PFSK-1 (cell line): ENCODE measurements around the gene SLC35A4.

Source experiments
- FOXP2 ChIP-seq: optimal IDR thresholded peaks from 2 replicates; pipeline ENCODE3; 2011; ENCODE audit warnings: borderline replicate concordance, control low read depth, inconsistent platforms; ENCODE audit not compliant: insufficient read depth; ENCODE audit errors: extremely low read length, extremely low read depth
- POLR2AphosphoS5 ChIP-seq: IDR thresholded peaks from 2 replicates; pipeline ENCODE4 v1.6.1; 2012; ENCODE audit warnings: low read depth, mild to moderate bottlenecking, control low read depth, low read length, moderate library complexity
- SIN3A ChIP-seq: IDR thresholded peaks from 2 replicates; pipeline ENCODE4 v1.6.1; 2012; ENCODE audit warnings: mild to moderate bottlenecking, low read length, moderate library complexity, borderline replicate concordance; ENCODE audit not compliant: insufficient read depth
- TAF1 ChIP-seq: IDR thresholded peaks from 2 replicates; pipeline ENCODE4 v1.6.1; 2012; ENCODE audit warnings: low read length, control low read depth, borderline replicate concordance; ENCODE audit not compliant: insufficient read depth
- TF ChIP-seq, protein P1 (sequence below), 2 experiments: IDR thresholded peaks; 2 replicates each; pipeline versions ENCODE4 v1.6.1 to v1.8.0; 2011 to 2012; ENCODE audit warnings: low read depth in 2 of 2, low read length in 2 of 2, control low read depth in 1 of 2, inconsistent platforms in 1 of 2, mild to moderate bottlenecking in 1 of 2, moderate library complexity in 1 of 2; ENCODE audit not compliant: insufficient read depth in 1 of 2

The SLC35A4 gene

DNA sequence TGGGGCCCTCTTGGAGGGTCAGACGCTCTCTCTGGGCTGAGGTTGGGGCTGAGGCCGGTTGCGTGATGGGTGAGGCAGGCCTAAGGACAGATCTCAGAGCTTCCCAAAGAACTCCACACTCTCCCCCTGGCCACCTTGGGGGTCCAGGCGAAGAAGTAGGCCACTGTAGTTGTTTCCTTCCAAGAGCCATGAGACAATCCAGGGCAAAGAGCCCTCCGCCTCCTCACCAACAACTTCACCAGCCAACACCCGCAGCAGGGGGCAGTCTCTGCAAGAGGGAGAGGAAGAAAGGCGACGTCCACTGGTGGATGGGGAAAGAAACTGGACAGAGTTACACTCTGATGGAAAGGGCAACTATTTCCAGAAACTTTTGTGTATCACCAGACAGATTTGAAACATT, 10.7 kb downstream of the SLC35A4 start:
- no peak for TF ChIP-seq SIN3A
- no peak for TF ChIP-seq TAF1
- TF ChIP-seq, protein P1, sequence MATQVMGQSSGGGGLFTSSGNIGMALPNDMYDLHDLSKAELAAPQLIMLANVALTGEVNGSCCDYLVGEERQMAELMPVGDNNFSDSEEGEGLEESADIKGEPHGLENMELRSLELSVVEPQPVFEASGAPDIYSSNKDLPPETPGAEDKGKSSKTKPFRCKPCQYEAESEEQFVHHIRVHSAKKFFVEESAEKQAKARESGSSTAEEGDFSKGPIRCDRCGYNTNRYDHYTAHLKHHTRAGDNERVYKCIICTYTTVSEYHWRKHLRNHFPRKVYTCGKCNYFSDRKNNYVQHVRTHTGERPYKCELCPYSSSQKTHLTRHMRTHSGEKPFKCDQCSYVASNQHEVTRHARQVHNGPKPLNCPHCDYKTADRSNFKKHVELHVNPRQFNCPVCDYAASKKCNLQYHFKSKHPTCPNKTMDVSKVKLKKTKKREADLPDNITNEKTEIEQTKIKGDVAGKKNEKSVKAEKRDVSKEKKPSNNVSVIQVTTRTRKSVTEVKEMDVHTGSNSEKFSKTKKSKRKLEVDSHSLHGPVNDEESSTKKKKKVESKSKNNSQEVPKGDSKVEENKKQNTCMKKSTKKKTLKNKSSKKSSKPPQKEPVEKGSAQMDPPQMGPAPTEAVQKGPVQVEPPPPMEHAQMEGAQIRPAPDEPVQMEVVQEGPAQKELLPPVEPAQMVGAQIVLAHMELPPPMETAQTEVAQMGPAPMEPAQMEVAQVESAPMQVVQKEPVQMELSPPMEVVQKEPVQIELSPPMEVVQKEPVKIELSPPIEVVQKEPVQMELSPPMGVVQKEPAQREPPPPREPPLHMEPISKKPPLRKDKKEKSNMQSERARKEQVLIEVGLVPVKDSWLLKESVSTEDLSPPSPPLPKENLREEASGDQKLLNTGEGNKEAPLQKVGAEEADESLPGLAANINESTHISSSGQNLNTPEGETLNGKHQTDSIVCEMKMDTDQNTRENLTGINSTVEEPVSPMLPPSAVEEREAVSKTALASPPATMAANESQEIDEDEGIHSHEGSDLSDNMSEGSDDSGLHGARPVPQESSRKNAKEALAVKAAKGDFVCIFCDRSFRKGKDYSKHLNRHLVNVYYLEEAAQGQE (IDR thresholded peaks at IDR 0.05; ENCODE audit: insufficient read depth in 1 of 2, low read depth in 2 of 2, low read length in 2 of 2): no peak
- TF ChIP-seq POLR2AphosphoS5: no peak
- no peak for TF ChIP-seq FOXP2

DNA sequence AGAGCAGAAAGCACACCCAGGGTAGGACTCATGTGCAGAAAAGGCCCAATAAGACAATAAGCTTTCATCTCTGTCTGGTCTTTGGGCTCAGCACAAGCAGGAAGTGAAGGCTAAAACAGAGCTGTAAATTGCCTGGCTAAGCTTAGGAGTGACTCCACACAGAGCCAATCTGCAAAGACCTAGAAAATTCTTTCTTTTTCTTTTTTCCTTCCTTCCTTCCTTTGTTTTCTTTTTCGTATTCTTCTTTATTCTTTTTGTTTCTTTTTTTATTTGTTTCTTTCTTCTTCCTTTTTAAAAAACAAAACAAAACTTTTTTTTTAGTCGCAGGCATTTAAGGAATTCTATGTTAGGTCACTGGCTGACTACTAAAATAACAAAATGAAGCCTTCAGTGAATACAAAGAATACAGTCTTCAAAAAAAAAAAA, 12.2 kb downstream of the SLC35A4 start:
- TF ChIP-seq TAF1: no peak
- no peak for TF ChIP-seq POLR2AphosphoS5
- TF ChIP-seq FOXP2: no peak
- TF ChIP-seq, protein P1 (IDR thresholded peaks at IDR 0.05; ENCODE audit: insufficient read depth in 1 of 2, low read depth in 2 of 2, low read length in 2 of 2): no peak
- no peak for TF ChIP-seq SIN3A

GRCh38 chr5:140587495-140587894, 22.9 kb downstream of the SLC35A4 start:
- TF ChIP-seq TAF1 (no peak), SIN3A (no peak), POLR2AphosphoS5 (no peak), FOXP2 (no peak)
- TF ChIP-seq, protein P1 (IDR thresholded peaks at IDR 0.05; ENCODE audit: insufficient read depth in 1 of 2, low read depth in 2 of 2, low read length in 2 of 2): no peak

GRCh38 chr5:140588311-140589070, 23.9 kb downstream of the SLC35A4 start:
- no peak for TF ChIP-seq SIN3A
- TF ChIP-seq, protein P1 (IDR thresholded peaks at IDR 0.05; ENCODE audit: insufficient read depth in 1 of 2, low read depth in 2 of 2, low read length in 2 of 2): no peak
- no peak for TF ChIP-seq POLR2AphosphoS5
- no peak for TF ChIP-seq TAF1
- TF ChIP-seq FOXP2: no peak
